Fibroblast of the aortic adventitia (primary cell): Measurements from ENCODE around the gene LMCD1. TPM values are rescaled to one million over a fixed set of nuclear protein-coding genes. Genes with fewer than 3 reads are reported as not detected.

Experiments
- total RNA-seq: library from RNA; depleted of rRNA; stranded (reverse); fragments of >200 nt; gene quantifications from 2 replicates; pipeline ENCODE4 v1.2.3, GENCODE V29; 2012; ENCODE audit warnings: low replicate concordance

LMCD1 gene
- total RNA-seq, 1 donor: 22.4 TPM

Other genes starting within 250 kb of the LMCD1 start
- gene SSUH2, start 143.0 kb downstream of the LMCD1 start, total RNA-seq: not detected in 2 replicates
- not detected in 2 replicates for gene CAV3, start 232.0 kb downstream of the LMCD1 start, total RNA-seq